Left ventricle myocardium inferior (tissue), 1 donor: ENCODE measurements around the gene GFER. TPM values are rescaled to one million over a fixed set of nuclear protein-coding genes. Genes with fewer than 3 reads are reported as not detected.

ENCODE experiments used
- DNase-seq: peaks from one replicate; pipeline ENCODE4 v3.0.0-alpha.2; 2020
- H3K27ac ChIP-seq: fragments of 200-600 bp; replicated peaks from 2 replicates; pipeline ENCODE4 v1.8.0; 2021
- H3K27me3 ChIP-seq: fragments of 200-600 bp; 2 replicates; pipeline ENCODE4 v1.8.0; 2021; ENCODE audit warnings: low read depth
- H3K36me3 ChIP-seq: fragments of 200-600 bp; 2 replicates; pipeline ENCODE4 v1.8.0; 2021
- H3K4me1 ChIP-seq: fragments of 200-600 bp; 2 replicates; pipeline ENCODE4 v1.8.0; 2021
- H3K4me3 ChIP-seq: fragments of 200-600 bp; 2 replicates; pipeline ENCODE4 v1.8.0; 2021; ENCODE audit warnings: mild to moderate bottlenecking, moderate library complexity
- H3K9me3 ChIP-seq: fragments of 200-600 bp; replicated peaks from 2 replicates; pipeline ENCODE4 v1.8.0; 2021
- CTCF ChIP-seq: fragments of 200-600 bp; IDR thresholded peaks from 2 replicates; pipeline ENCODE4 v1.8.0; 2021; ENCODE audit warnings: antibody characterized with exemption, mild to moderate bottlenecking, borderline replicate concordance
- intact Hi-C: fragments of 100-400 bp; cut with micrococcal nuclease; formaldehyde crosslinking; loops from one replicate; pipeline ENCODE4 v1.11.0; 2022
- total RNA-seq: library from RNA; stranded (reverse); fragmentation: NEBNext Ultra II Directional; extraction: Animal tissue kit (Norgen Biotek cat#: 25700); gene quantifications from one replicate; pipeline ENCODE4 v1.2.1, GENCODE V29; 2021
- donor health status: DM: no; HTN: yes; CAD: no; lungs with severe emphysema.

Gene GFER
- total RNA-seq, 1 donor from 2014 or later = 23.3 TPM

- peaks cover 24% of the 10 kb centered on the region for H3K27me3 ChIP-seq
- no peak for TF ChIP-seq CTCF
- intact Hi-C loops = no loop called here
These were observed 12.1 kb upstream of the GFER start, which contains the start of gene TBL3 for GRCh38 chr16:1971796-1972489. TBL3 (plus strand) TSS chr16:1972053; CDS start chr16:1972165, 112 bp downstream.

GRCh38 chr16:1972490-1972877 is 11.5 kb upstream of the GFER start:
- no peak for TF ChIP-seq CTCF
- no peak for DNase-seq
- intact Hi-C loops = no loop called here
- peaks cover 37% of the 10 kb centered on the region for H3K36me3 ChIP-seq
- peaks cover 29% of the 10 kb centered on the region for H3K27me3 ChIP-seq
- peak overlapping the region; percentile 92 for H3K27ac ChIP-seq
- H3K4me1 ChIP-seq = peaks cover 34% of the 10 kb centered on the region
- peak overlapping the region; percentile 100 for H3K4me3 ChIP-seq
- H3K9me3 ChIP-seq = no peaks in the 10 kb centered on the region

More at GRCh38 chr16:1971796-1972489, 12.1 kb upstream of the GFER start, which contains the start of gene TBL3:
- Histone ChIP-seq H3K9me3 (no peaks in the 10 kb centered on the region), H3K27ac (peak within 1 kb of the TSS; percentile 92), H3K4me3 (peak within 1 kb of the TSS; percentile 100), H3K36me3 (peaks cover 32% of the 10 kb centered on the region), H3K4me1 (peaks cover 34% of the 10 kb centered on the region)
- DNase-seq = peak; percentile 94

GRCh38 chr16:1973461-1974156 is 10.4 kb upstream of the GFER start:
- Histone ChIP-seq H3K4me3 (peak overlapping the region; percentile 100), H3K9me3 (no peaks in the 10 kb centered on the region), H3K27ac (no peak overlapping the region), H3K4me1 (peaks cover 34% of the 10 kb centered on the region), H3K36me3 (peaks cover 48% of the 10 kb centered on the region), H3K27me3 (peaks cover 41% of the 10 kb centered on the region)
- TF ChIP-seq CTCF = no peak
- intact Hi-C loops = no loop called here
- DNase-seq = no peak

- no peak for DNase-seq
- Histone ChIP-seq H3K36me3 (peaks cover 54% of the 10 kb centered on the region), H3K9me3 (no peaks in the 10 kb centered on the region), H3K27me3 (peaks cover 49% of the 10 kb centered on the region), H3K4me1 (peaks cover 42% of the 10 kb centered on the region), H3K27ac (no peak overlapping the region), H3K4me3 (no peak overlapping the region)
- intact Hi-C loops = no loop called here
- TF ChIP-seq CTCF = no peak
These were observed 9.6 kb upstream of the GFER start for GRCh38 chr16:1974157-1975070.

- Histone ChIP-seq H3K9me3 (no peaks in the 10 kb centered on the region), H3K36me3 (peaks cover 54% of the 10 kb centered on the region), H3K4me1 (peaks cover 51% of the 10 kb centered on the region), H3K4me3 (no peak overlapping the region), H3K27ac (no peak overlapping the region), H3K27me3 (peaks cover 61% of the 10 kb centered on the region)
- no peak for DNase-seq
- TF ChIP-seq CTCF = no peak
- intact Hi-C loops = no loop called here
These were observed 8.4 kb upstream of the GFER start for GRCh38 chr16:1975432-1976215.
